KOPT-K1 (cell line): ENCODE results near the gene CCAR1.
"Not testable (repeated sequence)": the region's sequence is repeated elsewhere in the genome, so short reads cannot be mapped to it uniquely, and the experiment has no call there.

Source experiments
- H3K27ac ChIP-seq: fragments of 200-600 bp; sonication (generic); 2 replicates; pipeline ENCODE4 v1.5.1; 2016; ENCODE audit warnings: antibody characterized with exemption, mild to moderate bottlenecking, low read depth, low read length; ENCODE audit not compliant: poor library complexity, severe bottlenecking
- H3K36me3 ChIP-seq: fragments of 200-600 bp; sonication (generic); 2 replicates; pipeline ENCODE4 v1.5.1; 2017; ENCODE audit warnings: antibody characterized with exemption, mild to moderate bottlenecking, low read length, moderate library complexity; ENCODE audit not compliant: insufficient read depth
- H3K9me3 ChIP-seq: fragments of 200-600 bp; sonication (generic); 2 replicates; pipeline ENCODE4 v1.5.1; 2017; ENCODE audit warnings: antibody characterized with exemption, low read length, mild to moderate bottlenecking; ENCODE audit not compliant: insufficient read depth, poor library complexity, severe bottlenecking

The CCAR1 gene

DNA sequence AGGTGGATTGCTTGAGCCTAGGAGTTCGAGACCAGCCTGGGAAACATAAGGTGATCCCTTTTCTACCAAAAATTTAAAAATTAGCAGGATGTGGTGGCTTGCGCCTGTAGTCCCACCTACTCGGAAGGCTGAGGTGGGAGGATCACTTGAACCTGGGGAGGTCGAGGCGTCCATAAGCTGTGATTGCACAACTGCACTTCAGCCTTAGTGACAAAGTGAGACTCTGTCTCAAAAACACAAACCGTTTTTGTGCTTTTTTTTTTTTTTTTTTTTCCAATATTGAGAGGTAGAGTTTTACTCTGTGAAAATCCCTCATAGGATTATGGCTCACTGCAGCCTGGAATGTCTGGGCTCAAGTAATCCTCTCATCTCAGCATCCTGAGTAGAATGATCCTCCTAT, 14.1 kb downstream of the CCAR1 start:
- no peak overlapping the region for H3K27ac ChIP-seq
- no peaks in the 10 kb centered on the region for H3K9me3 ChIP-seq
- peaks cover 99% of the 10 kb centered on the region for H3K36me3 ChIP-seq

GRCh38 chr10:68735739-68736138, 14.7 kb downstream of the CCAR1 start:
- peaks cover 99% of the 10 kb centered on the region for H3K36me3 ChIP-seq
- not testable (repeated sequence) for H3K27ac ChIP-seq, H3K9me3 ChIP-seq

GRCh38 chr10:68740676-68741075, 19.6 kb downstream of the CCAR1 start:
- H3K36me3 ChIP-seq: peaks cover 99% of the 10 kb centered on the region
- H3K9me3 ChIP-seq, H3K27ac ChIP-seq: not testable (repeated sequence)

DNA sequence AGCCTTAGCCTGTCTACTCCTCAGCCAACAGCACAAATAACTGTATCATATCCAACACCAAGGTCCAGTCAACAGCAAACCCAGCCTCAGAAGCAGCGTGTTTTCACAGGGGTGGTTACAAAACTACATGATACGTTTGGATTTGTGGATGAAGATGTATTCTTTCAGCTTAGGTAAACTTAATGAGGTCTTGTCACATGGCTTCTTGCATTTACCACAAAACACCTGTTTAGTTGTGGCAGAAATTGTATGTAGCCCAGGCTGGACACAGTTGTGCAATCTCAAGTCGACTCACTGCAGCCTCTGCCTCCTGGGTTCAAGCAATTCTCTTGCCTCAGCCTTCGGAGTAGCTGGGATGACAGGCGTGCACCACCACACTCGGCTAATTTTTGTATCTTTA, 21.4 kb downstream of the CCAR1 start:
- Histone ChIP-seq H3K9me3 (no peaks in the 10 kb centered on the region), H3K36me3 (peaks cover 99% of the 10 kb centered on the region), H3K27ac (no peak overlapping the region)

DNA sequence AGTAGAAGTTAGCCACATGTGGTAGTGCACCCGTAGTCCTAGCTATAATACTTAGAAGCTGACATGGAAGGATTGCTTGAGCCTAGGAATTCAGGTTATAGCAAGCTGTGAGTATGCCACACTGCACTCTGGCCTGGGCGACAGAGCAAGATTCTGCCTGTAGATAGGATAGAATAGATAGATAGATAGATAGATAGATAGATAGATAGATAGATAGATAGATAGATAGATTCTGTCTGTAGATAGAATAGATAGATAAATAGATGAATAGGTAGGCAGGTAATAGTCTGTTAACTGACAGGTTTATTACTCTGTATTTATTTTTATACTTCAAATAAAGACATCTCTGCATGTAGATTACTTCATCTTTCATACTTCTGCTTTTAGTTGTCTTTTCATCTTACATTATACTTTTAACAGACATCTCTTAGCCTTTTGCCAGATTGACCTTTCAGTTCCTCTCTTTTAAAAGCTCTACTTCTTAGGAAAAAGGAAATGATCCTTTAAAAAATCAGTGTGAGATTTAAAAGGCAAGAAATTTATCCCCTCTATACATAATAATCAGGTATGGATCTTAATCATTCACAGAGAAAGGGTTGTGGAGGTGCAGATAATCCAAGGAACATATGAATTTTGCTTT, 31.8 kb downstream of the CCAR1 start:
- H3K9me3 ChIP-seq: no peaks in the 10 kb centered on the region
- H3K36me3 ChIP-seq: peaks cover 100% of the 10 kb centered on the region
- no peak overlapping the region for H3K27ac ChIP-seq

DNA sequence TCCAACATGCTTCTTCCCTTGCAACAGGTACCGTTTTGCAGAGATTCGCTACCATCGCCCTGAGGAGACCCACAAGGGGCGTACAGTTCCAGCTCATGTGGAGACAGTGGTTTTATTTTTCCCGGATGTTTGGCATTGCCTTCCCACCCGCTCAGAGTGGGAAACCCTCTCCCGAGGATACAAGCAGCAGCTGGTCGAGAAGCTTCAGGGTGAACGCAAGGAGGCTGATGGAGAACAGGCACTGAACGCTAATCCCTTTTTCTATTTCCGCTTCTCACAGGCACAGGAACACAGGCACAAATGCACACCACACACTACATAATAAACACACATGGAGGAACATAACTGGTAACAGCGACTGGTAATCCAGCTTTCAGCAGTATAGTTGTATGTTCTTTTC, 35.2 kb downstream of the CCAR1 start:
- H3K27ac ChIP-seq: no peak overlapping the region
- no peaks in the 10 kb centered on the region for H3K9me3 ChIP-seq
- peaks cover 98% of the 10 kb centered on the region for H3K36me3 ChIP-seq

DNA sequence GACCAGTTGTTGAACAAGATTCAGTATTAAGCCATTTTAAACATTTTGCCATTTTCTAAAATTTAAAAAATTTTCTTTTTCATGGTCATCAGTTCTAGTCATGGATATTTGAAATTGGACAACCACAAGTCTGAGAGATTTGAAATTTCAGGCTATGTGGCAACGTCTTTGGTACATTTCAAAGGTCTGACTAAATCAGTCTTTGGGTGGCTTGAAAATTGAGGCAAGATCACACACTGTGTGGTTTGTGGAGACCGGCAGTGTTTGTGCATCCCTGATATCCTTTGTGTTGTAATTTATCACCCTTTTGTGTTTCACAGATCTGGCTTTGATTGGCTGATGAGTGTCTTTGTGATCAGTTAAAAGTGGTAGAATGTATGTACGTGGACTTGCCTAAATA, 35.7 kb downstream of the CCAR1 start:
- Histone ChIP-seq H3K9me3 (no peaks in the 10 kb centered on the region), H3K27ac (no peak overlapping the region), H3K36me3 (peaks cover 98% of the 10 kb centered on the region)

DNA sequence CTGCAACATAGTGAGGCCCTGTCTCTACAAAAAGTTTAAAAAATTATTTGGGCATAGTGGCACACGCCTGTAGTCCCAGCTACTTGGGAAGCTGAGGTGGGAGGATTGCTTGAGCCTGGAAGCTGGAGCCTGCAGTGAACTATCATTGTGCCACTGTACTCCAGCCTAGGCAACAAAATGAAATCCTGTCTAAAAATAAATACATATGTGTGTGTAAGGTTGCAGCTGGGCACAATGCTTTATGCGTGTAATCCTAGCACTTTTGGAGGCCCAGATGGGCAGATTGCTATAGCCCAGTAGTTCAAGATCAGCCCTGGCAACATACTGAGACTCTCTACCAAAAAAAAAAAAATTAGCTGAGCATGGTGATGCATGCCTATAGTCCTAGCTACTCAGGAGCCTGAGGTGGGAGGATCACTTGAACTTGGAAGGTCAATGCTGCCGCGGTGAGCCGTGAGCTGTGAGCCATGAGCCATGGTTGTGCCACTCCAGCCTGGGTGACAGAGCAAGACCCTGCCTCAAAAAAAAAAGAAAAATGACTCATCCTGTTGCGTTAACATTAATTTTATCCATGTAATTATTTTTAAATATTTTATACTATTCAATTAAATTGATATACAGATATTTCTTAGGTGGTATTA, 38.3 kb downstream of the CCAR1 start:
- H3K36me3 ChIP-seq: peaks cover 98% of the 10 kb centered on the region
- no peaks in the 10 kb centered on the region for H3K9me3 ChIP-seq
- no peak overlapping the region for H3K27ac ChIP-seq

- peaks cover 98% of the 10 kb centered on the region for H3K36me3 ChIP-seq
Observed at GRCh38 chr10:68759967-68760366, 38.9 kb downstream of the CCAR1 start.

GRCh38 chr10:68767407-68767806, 46.4 kb downstream of the CCAR1 start:
- not testable (repeated sequence) for H3K9me3 ChIP-seq, H3K27ac ChIP-seq
- peaks cover 100% of the 10 kb centered on the region for H3K36me3 ChIP-seq

More at GRCh38 chr10:68759967-68760366, 38.9 kb downstream of the CCAR1 start:
- Histone ChIP-seq H3K9me3 (no peaks in the 10 kb centered on the region), H3K27ac (no peak overlapping the region)

DNA sequence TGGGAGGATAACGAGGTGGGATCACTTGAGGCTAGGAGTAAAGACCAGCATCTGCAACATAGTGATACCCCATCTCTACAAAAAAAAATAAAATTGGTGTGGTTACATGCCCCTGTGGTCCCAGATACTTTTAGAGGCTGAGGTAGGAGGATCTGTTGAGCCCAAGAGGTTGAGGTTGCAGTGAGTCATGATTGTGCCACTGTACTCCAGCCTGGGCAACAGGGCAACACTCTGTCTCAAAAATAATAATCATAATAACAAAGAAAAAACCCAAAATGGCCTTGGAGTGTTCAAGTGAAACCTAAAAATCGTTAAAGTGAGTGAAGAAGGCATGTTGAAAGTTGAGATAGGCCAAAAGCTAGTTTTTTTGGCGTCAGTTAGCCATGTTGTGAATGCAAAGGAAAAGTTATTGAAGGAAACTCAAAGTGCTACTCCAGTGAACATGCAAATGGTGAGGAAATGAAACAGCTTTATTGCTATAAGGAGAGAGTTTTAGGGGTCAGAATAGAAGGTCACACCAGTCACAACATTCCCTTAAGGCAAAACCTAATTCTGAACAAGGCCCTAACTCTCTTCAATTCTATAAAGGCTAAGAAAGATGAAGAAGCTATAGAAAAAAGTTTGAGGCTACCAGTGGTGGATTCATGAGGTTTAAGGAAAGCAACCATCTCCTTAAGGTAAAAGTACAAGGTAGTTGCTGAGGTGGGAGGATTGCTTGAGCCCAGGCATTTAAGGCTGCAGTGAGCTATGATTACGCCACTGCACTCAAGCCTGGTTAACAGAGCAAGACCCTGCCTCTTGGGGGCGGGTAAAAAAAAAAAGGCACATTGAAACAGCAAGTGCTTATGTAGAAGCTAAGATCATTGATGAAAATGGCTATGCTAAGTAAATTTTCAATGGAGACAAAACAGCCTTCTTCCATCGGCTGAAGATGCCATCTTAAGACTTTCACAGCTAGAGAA, 60.9 kb downstream of the CCAR1 start:
- Histone ChIP-seq H3K9me3 (no peaks in the 10 kb centered on the region), H3K36me3 (peaks cover 99% of the 10 kb centered on the region), H3K27ac (no peak overlapping the region)

DNA sequence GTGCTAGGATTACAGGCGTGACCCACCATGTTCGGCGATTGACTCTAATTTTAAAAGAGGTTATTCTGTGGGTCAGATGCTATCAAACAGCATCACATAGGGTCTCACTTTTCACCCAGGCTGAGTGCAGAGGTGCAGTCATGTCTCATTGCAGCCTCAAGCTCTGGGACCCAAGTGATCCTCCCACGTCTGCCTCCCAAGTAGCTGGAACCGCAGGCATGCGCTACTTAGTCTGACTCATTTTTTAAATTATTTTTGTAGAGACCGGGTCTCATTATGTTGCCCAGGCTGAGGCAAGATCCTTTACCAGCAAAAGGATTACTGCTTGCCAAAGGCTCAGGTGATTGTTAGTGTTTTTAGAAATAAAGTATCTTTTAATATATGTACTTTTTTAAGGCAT, 63.4 kb downstream of the CCAR1 start:
- H3K36me3 ChIP-seq: peaks cover 99% of the 10 kb centered on the region
- H3K27ac ChIP-seq: no peak overlapping the region
- no peaks in the 10 kb centered on the region for H3K9me3 ChIP-seq

GRCh38 chr10:68787813-68788212, 66.8 kb downstream of the CCAR1 start:
- Histone ChIP-seq H3K9me3 (no peaks in the 10 kb centered on the region), H3K36me3 (peaks cover 98% of the 10 kb centered on the region), H3K27ac (no peak overlapping the region)

DNA sequence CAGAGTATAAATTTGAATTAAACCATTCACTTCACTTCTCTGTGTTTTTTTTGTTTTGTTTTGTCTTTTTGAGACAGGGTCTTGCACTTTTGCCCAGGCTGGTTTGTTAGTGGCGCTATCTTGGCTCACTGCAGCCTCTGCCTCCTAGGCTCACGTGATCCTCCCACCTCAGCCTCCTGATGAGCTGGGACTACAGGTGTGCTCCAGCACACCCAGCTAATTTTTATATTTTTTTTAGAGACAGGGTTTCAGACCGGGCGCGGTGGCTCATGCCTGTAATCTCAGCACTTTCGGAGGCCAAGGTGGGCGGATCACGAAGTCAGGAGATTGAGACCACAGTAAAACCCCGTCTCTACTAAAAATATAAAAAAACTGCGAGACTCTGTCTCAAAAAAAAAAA, 69.4 kb downstream of the CCAR1 start:
- Histone ChIP-seq H3K27ac (no peak overlapping the region), H3K9me3 (no peaks in the 10 kb centered on the region), H3K36me3 (peaks cover 99% of the 10 kb centered on the region)

DNA sequence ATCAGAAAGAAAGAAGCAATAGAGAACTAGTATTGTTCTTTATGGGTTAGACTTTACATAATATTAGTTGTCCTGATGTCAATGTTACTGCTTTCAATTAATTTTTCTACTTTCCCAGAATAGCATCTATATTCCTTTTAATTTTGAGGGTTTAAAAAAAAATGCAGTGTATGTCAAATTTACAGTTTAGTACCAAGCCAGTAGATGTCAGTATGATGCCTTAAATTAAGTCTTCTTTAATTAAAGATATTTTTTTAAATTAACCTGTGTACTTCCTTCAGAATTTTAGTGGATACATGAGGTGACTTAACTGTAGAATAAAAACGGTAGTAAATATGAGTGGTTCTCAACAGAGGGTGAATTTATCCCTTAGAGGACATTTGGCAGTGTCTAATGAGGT, 71.1 kb downstream of the CCAR1 start:
- Histone ChIP-seq H3K27ac (no peak overlapping the region), H3K36me3 (peaks cover 99% of the 10 kb centered on the region), H3K9me3 (no peaks in the 10 kb centered on the region)
